Activated CD4-positive, alpha-beta T cell treated with anti-CD3 and anti-CD28 coated beads, Interleukin-2, Interleukin-6, amounts not matched to agents 100 ng/mL and 50 ng/mL, durations not matched to agents 16 hours and 8 hours (primary cell): ENCODE results near the gene SMYD1.

Experiments
- DNase-seq: peaks from one replicate; pipeline ENCODE4 v3.0.0-alpha.2; 2020

Gene SMYD1

DNA sequence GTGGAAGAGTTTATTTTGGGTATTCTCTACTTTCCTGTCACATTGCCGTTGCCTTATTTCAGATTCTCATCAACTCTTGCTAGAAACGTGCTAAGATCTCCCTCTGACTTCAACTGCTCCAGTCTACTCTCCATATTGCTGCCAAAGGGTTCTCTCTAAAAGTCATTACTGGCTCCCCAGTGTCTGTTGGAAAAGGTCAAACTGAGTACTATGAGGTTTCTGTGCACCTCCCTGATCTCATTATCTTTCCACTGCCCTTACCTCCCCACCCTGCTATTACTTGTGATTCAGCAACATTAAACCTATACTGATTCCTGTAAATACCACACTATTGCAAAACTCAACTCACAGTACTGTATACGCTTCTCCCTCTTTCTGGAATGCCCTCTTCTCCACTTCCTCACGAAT lies 10.2 kb upstream of the SMYD1 start:
- no peak for DNase-seq

DNA sequence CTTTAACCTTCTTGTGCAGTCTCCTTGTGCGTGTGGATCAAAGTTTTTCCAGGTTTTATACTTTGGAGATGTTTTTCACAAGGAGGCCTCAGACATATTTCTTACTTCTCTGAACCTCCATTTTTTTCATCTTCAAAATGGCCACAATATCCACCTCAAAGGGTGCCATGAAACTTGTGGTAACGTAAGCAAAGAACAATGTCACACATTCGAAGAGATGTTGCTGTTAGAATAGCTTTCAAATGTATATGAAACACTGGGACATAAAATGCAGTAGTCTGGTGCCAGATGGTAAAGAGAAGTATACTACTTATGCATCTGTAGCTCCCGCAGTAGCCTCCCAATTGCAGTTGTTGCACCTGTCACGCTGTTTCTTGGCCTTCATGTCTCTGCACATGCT lies 9.4 kb upstream of the SMYD1 start:
- no peak for DNase-seq

DNA sequence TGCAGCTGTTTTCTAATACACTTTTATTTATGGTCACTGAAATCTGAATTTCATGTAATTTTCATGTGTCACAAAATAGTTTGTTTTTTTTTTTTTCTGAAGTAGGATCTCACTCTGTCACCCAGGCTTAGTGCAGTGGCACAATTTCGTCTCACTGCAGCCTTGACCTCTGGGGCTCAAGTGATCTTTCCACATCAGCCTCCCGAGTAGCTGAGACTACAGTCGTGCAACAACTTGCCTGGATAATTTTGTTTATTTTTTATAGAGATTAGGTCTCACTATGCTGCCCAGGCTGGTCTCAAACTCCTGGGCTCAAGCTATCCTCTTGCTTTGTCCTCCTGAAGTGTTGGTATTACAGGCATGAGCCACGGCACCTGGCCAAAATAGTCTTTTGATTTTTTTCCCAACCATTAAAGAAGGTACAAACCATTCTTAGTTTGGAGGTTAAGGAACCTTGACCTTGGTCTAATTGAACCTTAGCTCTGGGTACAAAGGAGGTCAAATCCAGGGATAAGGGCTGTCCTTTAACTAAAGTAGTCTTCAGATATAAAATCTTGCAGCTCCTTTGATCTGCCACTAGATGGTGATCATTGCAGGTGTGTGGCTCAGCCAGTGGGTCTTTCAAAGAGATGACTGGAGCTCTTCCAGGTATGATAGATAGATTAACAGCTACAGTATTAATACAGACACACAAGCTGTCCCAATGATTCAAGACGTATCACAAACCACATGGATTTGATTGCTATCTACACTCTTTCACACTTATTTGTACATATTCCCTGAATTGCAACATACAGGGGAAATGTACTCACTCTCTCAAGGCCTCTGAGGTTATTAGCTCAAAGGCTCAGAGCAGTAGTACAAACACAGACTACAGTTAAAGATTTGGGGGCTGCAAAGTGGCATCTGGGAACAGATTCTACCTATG lies 7.4 kb upstream of the SMYD1 start:
- DNase-seq: peak; percentile 52

DNA sequence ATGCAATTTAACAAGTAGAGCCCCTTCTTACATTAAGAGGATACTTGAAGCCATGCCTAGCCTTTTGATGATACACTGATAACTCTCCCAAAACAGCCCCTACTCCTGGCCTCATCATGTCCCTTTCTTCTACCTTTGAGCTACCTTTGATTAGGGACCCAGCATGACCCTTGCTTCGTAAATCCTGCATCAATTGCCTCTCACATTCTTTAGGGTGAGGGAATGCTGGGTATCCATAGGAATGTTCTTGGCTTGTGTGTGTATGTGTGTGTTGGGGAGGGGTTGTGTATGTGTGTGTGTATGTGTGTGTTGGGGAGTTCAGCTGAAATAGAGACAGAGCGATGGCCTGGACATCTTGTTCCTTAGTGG lies 6.7 kb upstream of the SMYD1 start:
- DNase-seq: no peak

DNA sequence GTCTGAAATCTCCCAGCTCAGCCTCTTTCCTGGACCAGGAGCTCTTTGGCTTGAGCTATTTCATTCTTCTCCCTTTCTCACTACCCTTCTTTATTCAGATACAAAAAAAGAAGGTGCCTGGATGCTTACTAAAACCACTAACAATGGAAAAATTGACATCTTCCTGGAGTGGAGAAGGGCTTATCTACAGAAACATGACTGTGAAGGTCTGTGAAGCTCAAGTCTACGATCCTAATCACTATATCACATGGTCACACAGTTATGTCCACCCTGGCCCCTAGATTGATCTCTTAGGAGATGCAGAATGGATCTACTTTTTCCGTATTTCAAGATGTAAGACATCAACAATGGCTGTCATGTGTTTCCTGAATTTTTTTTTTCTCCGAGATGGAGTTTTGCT lies 6.3 kb upstream of the SMYD1 start:
- no peak for DNase-seq

DNA sequence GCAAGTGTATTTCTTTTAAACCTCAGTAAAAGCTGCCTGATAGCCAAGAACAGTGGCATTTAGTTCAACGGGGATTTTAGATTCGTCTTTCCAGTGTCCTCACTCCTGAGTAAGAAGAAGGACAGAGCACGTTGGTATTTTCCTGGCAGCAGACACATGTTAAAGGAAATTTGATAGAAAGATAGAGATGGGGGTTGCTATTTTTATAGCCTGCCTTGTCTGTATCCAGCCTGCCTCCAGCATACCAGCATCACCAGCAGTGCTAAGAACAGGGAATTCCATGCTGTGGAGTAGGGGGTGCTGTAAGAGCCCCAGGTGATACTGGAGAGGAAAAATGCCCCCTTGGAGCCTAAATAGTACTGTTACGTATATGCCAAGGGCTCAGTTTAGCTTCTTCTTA lies 1.1 kb upstream of the SMYD1 start:
- no peak for DNase-seq

DNA sequence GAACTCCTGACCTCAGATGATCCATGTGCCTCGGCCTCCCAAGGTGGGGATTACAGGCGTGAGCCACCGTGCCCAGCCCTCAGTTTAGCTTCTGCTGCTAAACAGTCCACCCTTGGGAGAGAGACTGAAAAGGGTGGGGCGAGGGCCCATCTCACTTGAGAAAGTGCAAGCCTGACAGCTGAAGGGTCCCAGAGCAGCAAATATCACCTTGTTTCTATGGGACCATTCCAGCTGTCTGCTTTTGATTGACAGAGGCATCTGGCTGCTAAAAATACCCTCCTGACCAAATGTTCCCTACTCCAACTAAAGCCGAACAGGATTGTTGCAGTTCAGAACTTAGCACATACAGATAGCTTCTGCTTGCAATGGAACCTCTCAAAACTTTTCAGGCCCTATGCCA lies 436 bp upstream of the SMYD1 start:
- DNase-seq: no peak

DNA sequence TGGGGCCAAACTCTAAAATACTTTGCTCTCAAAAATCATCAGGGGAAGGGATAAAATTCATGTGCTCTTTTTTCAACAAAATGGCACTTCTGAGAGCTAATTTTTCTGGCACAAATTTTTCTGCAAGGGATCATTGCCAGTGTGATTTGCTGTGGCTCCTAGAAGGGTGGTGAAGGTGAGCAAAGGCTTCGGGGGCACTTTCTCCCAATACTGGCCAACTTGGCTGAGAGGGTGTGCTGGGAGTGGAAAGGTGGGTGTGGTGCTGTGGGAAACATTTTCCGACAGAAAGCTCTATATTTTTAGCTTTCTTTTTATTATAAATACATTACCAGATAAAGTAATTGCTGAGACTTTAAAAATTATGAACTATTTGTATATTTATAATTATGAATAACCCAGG lies 419 bp downstream of the SMYD1 start:
- DNase-seq: no peak

DNA sequence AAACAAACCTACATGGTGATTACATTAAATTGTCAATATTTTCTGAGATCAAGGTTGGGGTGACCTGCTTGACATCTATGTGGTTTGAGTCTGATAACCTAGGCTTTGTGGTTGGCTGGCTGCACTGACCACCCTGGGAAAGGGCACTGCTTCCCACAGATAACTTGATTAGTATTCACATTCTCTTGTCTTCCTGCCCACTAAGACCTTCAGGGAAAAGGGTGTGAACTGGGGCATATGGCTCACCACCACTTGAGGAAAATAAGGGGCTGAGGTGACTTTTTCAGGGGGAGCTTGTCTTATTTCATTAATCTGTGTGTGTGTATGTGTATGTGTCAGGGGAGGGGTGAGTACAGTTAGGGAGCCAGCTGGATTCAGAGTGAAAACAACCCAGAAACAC lies 1.5 kb downstream of the SMYD1 start:
- no peak for DNase-seq

DNA sequence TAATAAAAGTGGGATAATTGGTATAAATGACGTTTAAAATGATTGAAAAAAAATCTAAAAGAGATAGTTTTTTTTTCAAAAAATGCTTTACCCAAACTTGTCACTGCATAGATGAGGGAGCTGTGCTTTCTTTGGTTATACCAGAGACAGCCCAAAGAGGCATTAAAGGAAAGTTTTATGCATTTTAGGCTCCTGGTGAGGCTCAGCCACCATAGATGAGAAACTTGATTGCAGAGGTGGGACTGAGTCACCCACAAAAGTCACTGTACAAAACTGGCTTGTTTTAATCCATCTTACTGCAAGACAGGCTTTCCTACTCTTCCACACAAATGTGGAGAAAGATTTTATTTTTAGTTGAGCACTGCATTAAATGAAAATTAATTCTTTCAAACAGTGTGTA lies 2.4 kb downstream of the SMYD1 start:
- no peak for DNase-seq

DNA sequence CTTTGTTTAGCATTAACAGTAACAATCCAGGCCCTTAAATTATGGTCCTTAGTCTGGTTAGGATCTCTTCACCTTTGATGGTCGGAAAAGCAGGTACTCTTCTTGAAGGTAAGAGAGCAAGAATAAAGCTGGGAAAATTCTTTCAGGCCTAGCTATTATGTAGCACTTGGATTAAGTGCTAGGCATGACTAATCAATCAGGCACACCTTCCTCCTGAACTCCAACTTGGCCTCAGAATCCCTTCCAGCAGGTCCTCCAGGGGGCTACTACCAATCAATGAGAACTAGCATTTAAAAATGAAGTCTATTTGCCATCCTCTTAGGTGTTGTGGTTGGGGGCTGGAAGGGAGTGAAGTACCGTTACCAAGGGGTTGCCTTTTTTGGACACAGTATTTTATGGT lies 3.7 kb downstream of the SMYD1 start:
- no peak for DNase-seq

DNA sequence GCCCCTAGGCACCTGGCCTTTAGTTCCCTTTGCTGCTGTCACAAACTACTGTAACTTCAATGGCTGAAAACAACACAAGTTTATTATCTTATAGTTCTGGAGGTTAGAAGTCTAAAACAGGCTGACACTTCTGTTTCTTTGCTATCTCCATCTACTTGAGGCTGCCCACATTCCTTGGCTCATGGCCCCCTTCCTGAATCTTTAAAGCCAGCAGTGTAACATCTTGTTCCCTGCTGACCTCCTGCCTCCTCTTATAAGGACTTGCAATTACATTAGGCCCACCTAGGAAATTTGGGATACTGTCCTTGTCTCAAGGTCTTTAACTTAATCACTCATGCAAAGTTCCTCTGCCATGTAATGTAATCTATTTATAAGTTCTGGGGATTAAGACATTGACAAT lies 6.5 kb downstream of the SMYD1 start:
- no peak for DNase-seq

DNA sequence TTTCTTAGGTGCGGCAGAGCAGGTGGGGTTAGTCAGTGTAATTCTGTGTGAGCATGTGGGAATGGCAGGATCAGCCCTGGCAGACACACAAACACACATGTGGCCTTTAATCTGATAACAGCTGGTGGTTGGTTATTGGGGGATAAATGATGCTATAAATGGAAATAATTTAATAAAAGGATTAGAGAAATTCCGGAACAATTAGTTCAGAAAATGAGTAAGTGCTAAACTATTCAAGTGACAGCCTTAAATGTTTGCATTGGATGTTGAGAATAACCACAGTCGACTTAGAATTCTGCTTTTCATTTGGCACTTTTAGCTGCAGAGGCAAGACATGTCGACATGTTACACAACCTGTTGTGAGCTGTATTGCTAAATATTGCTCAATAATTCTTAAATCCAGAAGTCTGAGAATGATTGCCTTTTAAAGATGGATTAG lies 7.2 kb downstream of the SMYD1 start:
- no peak for DNase-seq

DNA sequence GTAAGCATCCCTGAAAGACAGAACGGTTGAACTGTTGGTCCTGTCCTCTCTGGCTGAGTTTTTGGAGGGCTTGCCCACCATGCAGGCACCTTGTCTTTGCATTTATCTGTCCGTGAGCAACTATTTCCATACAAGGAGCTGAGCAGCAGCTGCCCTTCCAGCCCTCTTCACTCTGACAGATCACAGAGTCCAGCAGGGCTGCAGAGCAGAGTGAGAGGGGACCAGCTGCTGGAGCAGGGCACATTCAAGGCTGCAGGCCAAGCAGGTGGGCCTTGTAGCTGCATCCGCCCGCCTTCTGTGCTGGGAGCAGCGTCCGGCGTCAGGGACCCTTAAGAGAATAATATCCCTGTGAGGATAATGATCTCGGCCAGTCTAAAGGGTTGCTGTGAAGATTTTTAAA lies 9.5 kb downstream of the SMYD1 start:
- no peak for DNase-seq

DNA sequence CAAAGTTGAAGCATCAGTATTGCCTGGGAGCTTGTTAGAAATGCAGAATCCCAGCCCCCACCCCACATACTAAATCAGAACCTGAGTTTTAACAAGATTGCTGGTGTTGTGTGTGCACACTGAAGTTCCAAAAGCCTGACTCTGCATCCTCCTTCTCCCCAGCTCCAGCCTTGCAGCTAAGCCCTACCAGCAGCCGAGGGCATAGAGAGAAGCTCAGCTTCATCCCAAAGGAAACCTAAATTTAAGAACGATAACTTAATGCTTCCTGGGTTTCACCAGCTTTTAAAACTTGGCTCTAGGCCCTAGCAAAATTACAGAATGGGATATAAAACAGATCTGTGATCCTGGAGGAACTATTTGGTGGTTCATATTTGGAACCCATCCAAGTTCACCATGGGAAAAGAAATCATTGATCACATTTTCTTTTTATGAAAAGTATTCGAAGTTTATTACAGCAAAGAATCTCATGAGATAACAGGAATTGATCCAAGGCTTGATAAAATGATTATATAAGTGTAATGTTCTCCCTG lies 11.1 kb downstream of the SMYD1 start:
- DNase-seq: no peak

DNA sequence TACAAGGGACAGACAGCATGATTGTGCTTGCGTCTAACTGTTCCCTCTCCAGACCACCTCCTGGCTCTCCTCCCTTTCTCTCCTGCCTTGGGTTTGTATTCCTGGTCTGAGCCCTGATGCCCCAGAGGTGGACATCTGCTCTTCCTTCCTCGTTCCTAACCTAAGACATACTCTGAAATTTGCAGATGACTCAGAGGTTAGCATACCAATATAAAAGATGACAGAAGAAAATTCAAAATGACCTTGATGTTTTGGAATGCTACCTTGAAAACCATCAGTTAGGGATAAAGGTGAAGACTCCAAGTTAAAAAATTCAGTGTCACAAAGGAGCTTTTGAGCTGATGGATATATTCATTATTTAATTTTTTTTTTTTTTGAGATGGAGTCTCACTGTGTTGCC lies 12.9 kb downstream of the SMYD1 start:
- no peak for DNase-seq

DNA sequence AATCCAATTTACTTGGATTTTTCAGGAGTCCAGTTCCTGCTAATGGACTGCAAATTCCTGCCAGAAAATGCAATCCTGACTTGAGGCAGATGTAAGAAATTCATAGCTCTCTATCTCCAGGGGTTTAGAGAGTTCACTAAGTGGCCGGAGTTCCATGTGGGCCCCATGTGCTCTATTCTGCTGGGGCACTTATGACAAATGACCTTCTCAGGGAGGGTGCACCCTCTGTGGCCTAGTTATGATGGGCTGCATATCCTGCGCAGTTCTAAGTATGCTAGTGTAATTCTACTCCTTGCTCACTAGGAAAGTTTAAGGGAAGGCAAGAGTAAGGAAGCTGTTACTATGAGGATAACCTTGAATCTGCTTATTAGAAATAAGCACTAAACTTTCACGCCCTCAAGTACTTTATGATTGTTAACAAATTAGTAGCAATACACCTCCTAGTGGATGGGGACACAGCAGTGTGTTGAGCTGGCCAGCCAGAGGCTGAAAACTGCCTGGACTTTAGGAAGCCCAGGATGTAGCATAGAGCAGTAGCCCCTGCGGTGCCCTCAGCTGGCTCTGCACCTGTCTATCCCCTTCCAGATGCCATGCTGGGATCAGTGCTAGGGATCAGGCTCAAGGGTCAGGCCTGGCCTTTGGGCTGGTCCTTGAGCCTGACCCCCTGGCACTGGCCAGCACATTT lies 14.4 kb downstream of the SMYD1 start:
- no peak for DNase-seq

DNA sequence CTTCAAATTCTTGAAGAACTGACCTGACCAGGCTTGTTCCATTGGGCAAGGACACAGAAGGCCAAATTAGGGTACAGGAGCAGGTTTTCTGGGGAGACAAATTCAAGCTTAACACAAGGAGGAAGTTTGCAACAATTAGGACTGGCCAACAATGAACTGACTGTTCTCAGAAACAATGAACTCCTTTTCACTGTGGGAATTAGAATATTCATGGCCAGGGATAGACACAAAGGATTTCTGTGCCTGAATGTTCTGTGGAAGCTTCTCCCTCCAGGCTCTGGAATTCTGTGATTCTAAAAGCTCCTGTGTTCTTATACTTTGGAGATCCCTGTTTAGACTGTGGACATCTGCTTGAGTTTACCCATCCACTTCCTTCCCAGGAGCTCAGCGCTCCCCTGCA lies 15.2 kb downstream of the SMYD1 start:
- DNase-seq: no peak

DNA sequence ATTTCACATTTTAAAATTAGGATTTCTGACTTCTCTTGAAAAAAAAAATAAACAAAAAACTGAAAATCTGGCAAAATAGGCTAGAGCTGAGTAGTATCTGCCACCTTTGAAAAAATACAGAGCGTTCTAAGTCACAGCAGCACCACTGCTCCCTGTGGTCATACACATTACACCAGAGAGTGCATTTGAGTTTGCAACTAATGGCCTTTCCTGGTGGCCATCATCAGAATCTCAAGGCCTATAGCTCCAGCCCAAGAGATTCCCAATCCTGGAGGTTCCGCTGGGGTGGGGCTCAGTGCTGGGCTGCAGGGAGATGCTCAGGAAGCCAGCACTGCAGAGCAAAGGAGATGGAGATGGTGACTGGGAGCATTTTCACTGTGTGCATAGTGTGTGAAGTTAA lies 17.5 kb downstream of the SMYD1 start:
- DNase-seq: no peak

DNA sequence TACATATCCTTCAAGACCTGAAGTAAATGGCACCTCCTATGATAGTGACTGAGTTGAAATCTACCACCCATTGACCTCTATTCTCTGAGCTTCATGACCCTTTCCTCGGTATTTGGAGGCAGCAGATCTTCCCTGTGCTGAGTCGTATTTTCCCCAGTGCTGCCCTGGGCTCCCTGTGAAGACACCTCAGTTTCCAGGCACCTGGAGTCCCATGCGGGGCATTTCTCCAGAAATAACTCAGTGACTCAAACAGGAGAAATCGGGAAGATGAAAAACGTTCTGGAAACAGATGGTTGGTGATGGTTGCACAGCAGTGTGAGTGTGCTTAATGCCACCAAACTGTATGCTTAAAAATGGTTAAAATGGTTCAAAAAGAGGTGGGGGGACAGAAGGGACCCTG lies 18.0 kb downstream of the SMYD1 start:
- no peak for DNase-seq

DNA sequence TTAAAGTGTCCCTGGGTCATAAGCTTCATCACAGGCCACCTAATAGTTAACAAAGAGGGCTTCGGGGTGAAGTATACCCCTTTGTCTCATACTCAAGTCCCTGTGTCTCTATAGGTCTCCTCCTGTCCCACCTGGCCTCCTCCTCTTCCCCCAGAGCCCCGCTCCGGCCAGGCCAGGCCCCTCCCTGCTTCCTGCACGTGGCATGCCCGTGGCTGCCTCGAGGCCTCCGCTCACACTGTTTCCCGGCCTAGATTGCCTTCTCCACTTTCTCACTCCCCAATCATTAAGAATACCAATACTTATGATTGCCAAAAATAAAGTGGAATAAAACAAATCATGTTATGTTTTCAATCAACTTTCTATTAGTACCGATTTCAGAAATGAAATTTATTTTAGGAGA lies 18.8 kb downstream of the SMYD1 start:
- DNase-seq: no peak

DNA sequence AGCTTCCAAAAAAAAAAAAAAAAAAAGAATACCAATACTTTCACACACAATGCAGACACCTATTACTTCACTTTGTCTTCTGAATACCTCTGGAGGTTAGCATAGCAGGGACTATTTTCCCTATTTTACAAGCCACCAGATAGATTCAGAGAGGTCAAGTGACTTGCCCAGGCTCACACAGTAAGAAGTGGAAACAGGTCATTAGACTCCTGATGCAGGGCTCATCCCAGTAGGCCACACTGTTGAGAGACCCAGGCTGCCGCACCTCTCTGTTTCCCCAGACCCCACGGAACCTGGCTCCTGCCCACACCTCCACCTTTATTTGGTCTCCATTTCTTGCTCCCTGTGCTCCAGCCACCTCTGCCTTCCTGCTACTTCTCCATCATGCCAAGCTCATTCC lies 19.4 kb downstream of the SMYD1 start:
- DNase-seq: no peak

DNA sequence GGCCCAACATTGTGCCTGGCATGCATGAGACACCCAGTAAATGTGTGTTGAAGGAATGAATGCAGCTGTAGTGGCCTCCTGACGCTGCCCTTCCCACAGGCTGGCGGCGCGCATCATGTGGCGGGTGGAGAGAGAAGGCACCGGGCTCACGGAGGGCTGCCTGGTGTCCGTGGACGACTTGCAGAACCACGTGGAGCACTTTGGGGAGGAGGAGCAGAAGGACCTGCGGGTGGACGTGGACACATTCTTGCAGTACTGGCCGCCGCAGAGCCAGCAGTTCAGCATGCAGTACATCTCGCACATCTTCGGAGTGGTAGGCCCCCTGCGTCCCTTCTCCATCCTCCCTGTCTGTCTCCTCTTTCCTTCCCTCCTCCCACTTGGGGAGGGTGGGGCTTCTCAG lies 20.1 kb downstream of the SMYD1 start:
- DNase-seq: no peak

DNA sequence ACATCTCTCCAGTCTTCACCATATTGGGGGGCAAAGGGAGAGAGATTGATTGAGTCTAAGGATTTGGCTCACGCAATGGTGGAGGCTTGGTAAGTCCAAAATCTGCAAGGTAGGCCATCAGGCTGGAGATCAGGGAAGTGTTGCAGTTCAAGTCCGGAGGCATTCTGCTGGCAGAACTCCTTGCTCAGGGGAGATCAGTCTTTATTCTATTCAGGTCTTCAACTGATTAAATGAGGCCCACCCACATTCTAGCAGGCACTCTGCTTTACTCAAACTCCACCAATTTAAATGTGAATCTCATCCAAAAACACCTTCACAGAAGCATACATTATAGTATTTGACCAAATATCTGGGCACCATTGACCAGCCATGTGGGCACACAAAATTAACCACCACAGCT lies 21.4 kb downstream of the SMYD1 start:
- no peak for DNase-seq
